HG03460 (cell line): Measurements from ENCODE around the gene LRRC51.

ENCODE experiments used
- ATAC-seq: cut with Tn5 transposase; IDR thresholded peaks from one replicate; pipeline ENCODE4 v1.9.1; 2021; ENCODE audit not compliant: unreplicated experiment

LRRC51 gene

GRCh38 chr11:72080326-72081183 lies at the start of gene LRRC51, which contains the start of gene NUMA1:
Gene LRRC51, plus strand, starts transcription at chr11:72080850. Its CDS starts 8,234 bp downstream, at chr11:72089084.
Gene NUMA1, minus strand, starts transcription at chr11:72080542. Its CDS starts 44,599 bp downstream, at chr11:72035943.
- peak; percentile 91 for ATAC-seq

GRCh38 chr11:72036687-72037086 lies 44.0 kb upstream of the LRRC51 start:
- ATAC-seq, result no peak

- ATAC-seq, result no peak
Measured at GRCh38 chr11:72037554-72038311, 42.9 kb upstream of the LRRC51 start.

GRCh38 chr11:72038491-72038890 lies 42.2 kb upstream of the LRRC51 start:
- no peak for ATAC-seq

GRCh38 chr11:72039031-72039855 lies 41.4 kb upstream of the LRRC51 start:
- no peak for ATAC-seq

GRCh38 chr11:72039856-72040401 lies 40.7 kb upstream of the LRRC51 start:
- no peak for ATAC-seq

- no peak for ATAC-seq
Measured at GRCh38 chr11:72040491-72041363, 39.9 kb upstream of the LRRC51 start.

- ATAC-seq, result no peak
Measured at GRCh38 chr11:72041364-72042063, 39.1 kb upstream of the LRRC51 start.

GRCh38 chr11:72042064-72042745 lies 38.4 kb upstream of the LRRC51 start:
- ATAC-seq, result no peak

- no peak for ATAC-seq
Measured at GRCh38 chr11:72045849-72046248, 34.8 kb upstream of the LRRC51 start.

- no peak for ATAC-seq
Measured at GRCh38 chr11:72048766-72049460, 31.7 kb upstream of the LRRC51 start.

GRCh38 chr11:72058416-72059034 lies 22.1 kb upstream of the LRRC51 start:
- ATAC-seq, result no peak

- ATAC-seq, result no peak
Measured at GRCh38 chr11:72061739-72062396, 18.8 kb upstream of the LRRC51 start.

- no peak for ATAC-seq
Measured at GRCh38 chr11:72066855-72067254, 13.8 kb upstream of the LRRC51 start.

- ATAC-seq, result no peak
Measured at GRCh38 chr11:72067266-72067665, 13.4 kb upstream of the LRRC51 start.

GRCh38 chr11:72067676-72068075 lies 13.0 kb upstream of the LRRC51 start:
- no peak for ATAC-seq

GRCh38 chr11:72069200-72069599 lies 11.4 kb upstream of the LRRC51 start:
- ATAC-seq, result no peak
